Measurements from ENCODE around the gene MXD3.
"Not testable (repeated sequence)": the region's sequence is repeated elsewhere in the genome, so short reads cannot be mapped to it uniquely, and the experiment has no call there.

The MXD3 gene

GRCh38 chr5:177311723-177312648 lies at the start of gene MXD3:
TSS of gene MXD3 (minus strand) at chr5:177311898. CDS start at chr5:177311830, 68 bp downstream.
- DNase-seq, result peak; percentile 98

- DNase-seq, result not testable (repeated sequence)
Observed at GRCh38 chr5:177360740-177361139, 49.0 kb upstream of the MXD3 start.

GRCh38 chr5:177359860-177360259 lies 48.2 kb upstream of the MXD3 start:
- DNase-seq, result no peak

GRCh38 chr5:177359451-177359851 lies 47.8 kb upstream of the MXD3 start:
- DNase-seq, result no peak

GRCh38 chr5:177358370-177358819 lies 46.7 kb upstream of the MXD3 start:
- DNase-seq, result no peak

GRCh38 chr5:177357459-177358351 lies 46.0 kb upstream of the MXD3 start, which contains the start of gene RGS14:
TSS of gene RGS14 (plus strand) at chr5:177357924. CDS start at chr5:177358025, 101 bp downstream.
- DNase-seq, result no peak

- DNase-seq, result no peak
Observed at GRCh38 chr5:177357146-177357458, 45.4 kb upstream of the MXD3 start.

GRCh38 chr5:177356746-177357145 lies 45.0 kb upstream of the MXD3 start:
- DNase-seq, result no peak

- no peak for DNase-seq
Observed at GRCh38 chr5:177355868-177356168, 44.1 kb upstream of the MXD3 start.

- no peak for DNase-seq
Observed at GRCh38 chr5:177355162-177355867, 43.6 kb upstream of the MXD3 start.

GRCh38 chr5:177354711-177355110 lies 43.0 kb upstream of the MXD3 start:
- no peak for DNase-seq

- DNase-seq, result no peak
Observed at GRCh38 chr5:177354256-177354655, 42.6 kb upstream of the MXD3 start.

GRCh38 chr5:177353093-177353492 lies 41.4 kb upstream of the MXD3 start:
- no peak for DNase-seq

- DNase-seq, result peak; percentile 98
Observed at GRCh38 chr5:177351392-177352329, 40.0 kb upstream of the MXD3 start, which contains the start of gene LMAN2. TSS of gene LMAN2 (minus strand) at chr5:177351668. CDS start at chr5:177351647, 21 bp downstream.

- DNase-seq, result no peak
Observed at GRCh38 chr5:177350776-177351391, 39.2 kb upstream of the MXD3 start.

- DNase-seq, result no peak
Observed at GRCh38 chr5:177349762-177350161, 38.1 kb upstream of the MXD3 start.

- DNase-seq, result no peak
Observed at GRCh38 chr5:177349362-177349647, 37.6 kb upstream of the MXD3 start.

GRCh38 chr5:177347699-177348098 lies 36.0 kb upstream of the MXD3 start:
- no peak for DNase-seq

- DNase-seq, result no peak
Observed at GRCh38 chr5:177346820-177347219, 35.1 kb upstream of the MXD3 start.

- no peak for DNase-seq
Observed at GRCh38 chr5:177344891-177345290, 33.2 kb upstream of the MXD3 start.

GRCh38 chr5:177343777-177344176 lies 32.1 kb upstream of the MXD3 start:
- DNase-seq, result no peak

GRCh38 chr5:177343000-177343399 lies 31.3 kb upstream of the MXD3 start:
- not testable (repeated sequence) for DNase-seq

Data from eye (tissue), 1 donor.